ENCODE results near the gene INPP5D.

The INPP5D gene

GRCh38 chr2:233041722-233042323, 18.3 kb upstream of the INPP5D start:
- Histone ChIP-seq H3K4me1 (ENCODE audit: control insufficient read depth, low read length) (no peaks in the 10 kb centered on the region), H3K4me3 (ENCODE audit: low read length) (no peak overlapping the region), H3K36me3 (ENCODE audit: control insufficient read depth, low read length) (no peaks in the 10 kb centered on the region), H3K27me3 (ENCODE audit: control insufficient read depth, low read length) (peaks cover 3% of the 10 kb centered on the region; the same call in 1 of the 2 replicates), H4K20me1 (ENCODE audit: control insufficient read depth, insufficient read depth, low read depth, low read length) (no peaks in the 10 kb centered on the region), H3F3A (ENCODE audit: control insufficient read depth, insufficient read depth) (no peaks in the 10 kb centered on the region), H3K9me3 (ENCODE audit: control insufficient read depth, insufficient read depth, low read length) (no peaks in the 10 kb centered on the region), H3K4me2 (ENCODE audit: low read length) (no peak overlapping the region), H3K9me2 (replicated peaks; ENCODE audit: control insufficient read depth, low read length) (no peaks in the 10 kb centered on the region), H3K79me2 (ENCODE audit: control insufficient read depth, low read length) (no peaks in the 10 kb centered on the region), H3K27ac (ENCODE audit: low read depth, low read length) (no peak overlapping the region)
- TF ChIP-seq CTCF (IDR thresholded peaks at IDR 0.05; ENCODE audit: low read depth, low read length, poor library complexity, severe bottlenecking) (no peak), EZH2phosphoT487 (IDR thresholded peaks at IDR 0.05; ENCODE audit: borderline replicate concordance, low read length) (no peak)

- TF ChIP-seq CTCF (IDR thresholded peaks at IDR 0.05; ENCODE audit: low read depth, low read length, poor library complexity, severe bottlenecking) (no peak), EZH2phosphoT487 (IDR thresholded peaks at IDR 0.05; ENCODE audit: borderline replicate concordance, low read length) (no peak)
- H3F3A ChIP-seq (ENCODE audit: control insufficient read depth, insufficient read depth), result no peaks in the 10 kb centered on the region
- H3K4me1 ChIP-seq (ENCODE audit: control insufficient read depth, low read length), result no peaks in the 10 kb centered on the region
- no peaks in the 10 kb centered on the region for H3K79me2 ChIP-seq (ENCODE audit: control insufficient read depth, low read length)
- H3K9me2 ChIP-seq (replicated peaks; ENCODE audit: control insufficient read depth, low read length), result no peaks in the 10 kb centered on the region
- no peaks in the 10 kb centered on the region for H3K36me3 ChIP-seq (ENCODE audit: control insufficient read depth, low read length)
- no peak overlapping the region for H3K4me2 ChIP-seq (ENCODE audit: low read length)
- H3K4me3 ChIP-seq (ENCODE audit: low read length), result no peak overlapping the region
- H3K27me3 ChIP-seq (ENCODE audit: control insufficient read depth, low read length), result peaks cover 3% of the 10 kb centered on the region; the same call in 1 of the 2 replicates
- no peaks in the 10 kb centered on the region for H4K20me1 ChIP-seq (ENCODE audit: control insufficient read depth, insufficient read depth, low read depth, low read length)
- H3K27ac ChIP-seq (ENCODE audit: low read depth, low read length), result no peak overlapping the region
- no peaks in the 10 kb centered on the region for H3K9me3 ChIP-seq (ENCODE audit: control insufficient read depth, insufficient read depth, low read length)
These were observed 17.6 kb upstream of the INPP5D start for GRCh38 chr2:233042549-233042948.

- Histone ChIP-seq H3K36me3 (ENCODE audit: control insufficient read depth, low read length) (no peaks in the 10 kb centered on the region), H3K4me3 (ENCODE audit: low read length) (no peak overlapping the region), H3K9me3 (ENCODE audit: control insufficient read depth, insufficient read depth, low read length) (no peaks in the 10 kb centered on the region), H3K4me1 (ENCODE audit: control insufficient read depth, low read length) (no peaks in the 10 kb centered on the region), H3F3A (ENCODE audit: control insufficient read depth, insufficient read depth) (no peaks in the 10 kb centered on the region), H3K4me2 (ENCODE audit: low read length) (no peak overlapping the region), H3K27ac (ENCODE audit: low read depth, low read length) (no peak overlapping the region), H3K27me3 (ENCODE audit: control insufficient read depth, low read length) (peaks cover 7% of the 10 kb centered on the region; the same call in 1 of the 2 replicates), H3K9me2 (replicated peaks; ENCODE audit: control insufficient read depth, low read length) (no peaks in the 10 kb centered on the region), H4K20me1 (ENCODE audit: control insufficient read depth, insufficient read depth, low read depth, low read length) (no peaks in the 10 kb centered on the region), H3K79me2 (ENCODE audit: control insufficient read depth, low read length) (no peaks in the 10 kb centered on the region)
- TF ChIP-seq EZH2phosphoT487 (IDR thresholded peaks at IDR 0.05; ENCODE audit: borderline replicate concordance, low read length) (no peak), CTCF (IDR thresholded peaks at IDR 0.05; ENCODE audit: low read depth, low read length, poor library complexity, severe bottlenecking) (no peak)
These were observed 15.1 kb upstream of the INPP5D start for GRCh38 chr2:233044974-233045605.

Measured in DOHH2 (cell line).